Brain pericyte (primary cell): ENCODE measurements around the gene MTERF1.
"Not testable (repeated sequence)": the region's sequence is repeated elsewhere in the genome, so short reads cannot be mapped to it uniquely, and the experiment has no call there.

Experiments used
- DNase-seq: peaks from one replicate; pipeline ENCODE4 v3.0.0-alpha.2; 2012; ENCODE audit warnings: low read depth, low spot score

Gene MTERF1

GRCh38 chr7:91887336-91888213, 7.1 kb upstream of the MTERF1 start:
- DNase-seq = not testable (repeated sequence)

GRCh38 chr7:91883676-91884362, 3.3 kb upstream of the MTERF1 start:
- DNase-seq = no peak

GRCh38 chr7:91880016-91880412, 488 bp downstream of the MTERF1 start:
- no peak for DNase-seq

GRCh38 chr7:91876391-91877133, 3.9 kb downstream of the MTERF1 start:
- DNase-seq = no peak

- no peak for DNase-seq
Observed at GRCh38 chr7:91875851-91876250, 4.7 kb downstream of the MTERF1 start.

- no peak for DNase-seq
Observed at GRCh38 chr7:91872928-91873327, 7.6 kb downstream of the MTERF1 start.

GRCh38 chr7:91872069-91872468, 8.4 kb downstream of the MTERF1 start:
- no peak for DNase-seq

GRCh38 chr7:91869661-91870060, 10.8 kb downstream of the MTERF1 start:
- DNase-seq = no peak

GRCh38 chr7:91866599-91867148, 13.8 kb downstream of the MTERF1 start:
- no peak for DNase-seq

- DNase-seq = no peak
Observed at GRCh38 chr7:91865511-91865910, 15.0 kb downstream of the MTERF1 start.

GRCh38 chr7:91864604-91865003, 15.9 kb downstream of the MTERF1 start:
- DNase-seq = not testable (repeated sequence)

- no peak for DNase-seq
Observed at GRCh38 chr7:91864070-91864469, 16.4 kb downstream of the MTERF1 start.

GRCh38 chr7:91852263-91852741, 28.2 kb downstream of the MTERF1 start:
- no peak for DNase-seq

- no peak for DNase-seq
Observed at GRCh38 chr7:91850455-91850854, 30.0 kb downstream of the MTERF1 start.

- no peak for DNase-seq
Observed at GRCh38 chr7:91847876-91848588, 32.5 kb downstream of the MTERF1 start.

- no peak for DNase-seq
Observed at GRCh38 chr7:91847231-91847630, 33.3 kb downstream of the MTERF1 start.

GRCh38 chr7:91846436-91846835, 34.1 kb downstream of the MTERF1 start:
- DNase-seq = no peak

- no peak for DNase-seq
Observed at GRCh38 chr7:91843831-91844230, 36.7 kb downstream of the MTERF1 start.

GRCh38 chr7:91838439-91838838, 42.1 kb downstream of the MTERF1 start:
- DNase-seq = no peak

GRCh38 chr7:91837397-91838070, 43.0 kb downstream of the MTERF1 start:
- no peak for DNase-seq
